Bladder microvascular endothelial cell (primary cell): Measurements from ENCODE around the gene SKP2. TPM values are rescaled to one million over a fixed set of nuclear protein-coding genes. Genes with fewer than 3 reads are reported as not detected.

Experiments used
- total RNA-seq: library from RNA; depleted of rRNA; stranded (reverse); fragments of >200 nt; gene quantifications from 2 replicates; pipeline ENCODE4 v1.2.3, GENCODE V29; 2014

Gene SKP2
- total RNA-seq = 19.4 and 22.9 TPM in 2 replicates

DNA sequence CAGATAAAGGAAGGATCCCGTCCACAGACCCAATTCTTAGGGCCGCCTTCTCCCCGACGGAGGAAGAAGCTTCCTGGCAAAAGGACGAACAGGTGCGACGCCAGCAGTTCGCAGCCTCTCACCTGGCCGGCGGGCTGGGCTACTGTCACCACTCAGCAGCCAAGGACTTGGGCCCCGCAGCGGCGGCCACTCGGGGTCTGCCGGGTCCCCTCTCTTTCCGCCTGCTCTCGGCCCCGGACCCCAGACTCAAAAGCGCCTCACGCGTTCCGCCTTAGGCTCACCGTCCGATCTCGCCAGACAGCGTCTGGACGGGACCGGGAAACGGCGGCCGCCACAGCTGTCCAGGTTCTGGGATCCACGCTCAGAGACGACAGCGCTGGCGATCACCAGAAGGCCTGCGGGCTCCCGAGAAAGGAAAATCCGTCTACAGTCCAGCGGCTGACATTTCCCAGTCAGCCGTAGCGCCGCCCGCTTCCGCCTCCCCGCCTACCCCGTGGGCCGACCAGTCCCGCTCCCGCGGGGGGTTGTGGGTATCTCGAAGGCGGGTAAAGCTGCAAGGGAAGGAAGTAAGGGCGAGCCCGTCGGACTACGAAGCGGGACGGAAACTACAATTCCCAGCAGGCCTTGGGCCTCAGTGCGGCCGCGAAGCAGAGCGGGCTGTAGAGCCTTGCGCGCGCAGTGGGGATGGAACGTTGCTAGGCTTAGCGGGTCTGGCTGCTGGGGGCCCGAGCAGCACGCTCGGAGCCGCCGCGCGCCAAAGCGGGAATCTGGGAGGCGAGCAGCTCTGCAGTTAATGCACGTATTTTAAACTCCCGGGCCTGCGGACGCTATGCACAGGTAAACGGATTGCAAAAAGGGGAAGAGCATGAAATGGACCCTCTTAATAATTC, at the start of gene SKP2, which contains the start of gene LMBRD2:
Gene SKP2, plus strand, starts transcription at position 678 of the 890 bp plus-strand sequence. Its CDS starts 152 bp downstream, at position 830.
Gene LMBRD2, minus strand, starts transcription at position 454 of the 890 bp plus-strand sequence. CDS start 8,538 bp downstream, outside the sequence.

Other genes starting within 250 kb of the SKP2 start
- not detected in 2 replicates for gene CAPSL, start 213.5 kb upstream of the SKP2 start, total RNA-seq
- gene UGT3A1, start 160.7 kb upstream of the SKP2 start, total RNA-seq = not detected in 2 replicates
- gene UGT3A2, start 85.2 kb upstream of the SKP2 start, total RNA-seq = not detected in 2 replicates
- 4.4 and 12.1 TPM in 2 replicates for gene LMBRD2, start 224 bp upstream of the SKP2 start, total RNA-seq
- gene NADK2, start 89.8 kb downstream of the SKP2 start, total RNA-seq = 9.1 and 15.9 TPM in 2 replicates
- gene RANBP3L, start 149.8 kb downstream of the SKP2 start, total RNA-seq = 0.25 TPM in 1 of 2 replicates, not detected in the other